HepG2 (cell line): ENCODE measurements around the gene ASGR1. TPM values are rescaled to one million over a fixed set of nuclear protein-coding genes. Genes with fewer than 3 reads are reported as not detected.

Experiments
- ATAC-seq: fragments of 200-7000 bp; cut with Tn5 transposase; 3 replicates; pipeline ENCODE4 v1.9.1; 2020; ENCODE audit warnings: mild to moderate bottlenecking, moderate library complexity
- BruUV-seq: library from RNA; stranded (reverse); fragments of 400-500 nt; replicated peaks from 2 replicates; lab custom pipeline; 2021; lab: Mats Ljungman, UMichigan
- CTCF ChIA-PET: fragments of 300-600 bp; formaldehyde crosslinking; extraction: SDS; loops from one replicate; lab custom pipeline; 2021; ENCODE audit warnings: low total read pairs, inconsistent platforms, low intra/inter-chr PET ratio; lab: Yijun Ruan, JAX
- POLR2A ChIA-PET: fragments of 350-600 bp; sonication (Branson Sonifier 250); formaldehyde crosslinking; loops from one replicate; lab custom pipeline; 2020; ENCODE audit warnings: antibody characterized with exemption, inconsistent platforms; lab: Yijun Ruan, JAX
- DNase-seq: peaks from one replicate; pipeline ENCODE4 v3.0.0-alpha.2; 2015; ENCODE audit warnings: low spot score
- FAIRE-seq: peaks from 3 replicates; lab custom pipeline; 2011; peaks lifted over from hg19 to GRCh38; lab: Jason Lieb, UNC
- H2AFZ ChIP-seq: one replicate; pipeline ENCODE4 v1.6.1; 2011; ENCODE audit warnings: low read length, inconsistent platforms
- H3K27ac ChIP-seq: fragments of 300-600 bp; 3 replicates; pipeline ENCODE4 v1.8.0; 2011; ENCODE audit warnings: mixed run types, mild to moderate bottlenecking, mixed read lengths, low read length, inconsistent platforms; ENCODE audit not compliant: insufficient read depth; ENCODE audit errors: extremely low read length
- H3K27me3 ChIP-seq, 2 experiments: fragments of 200-600 bp in 1 of 2; 2 replicates in 1 of 2; 3 replicates in 1 of 2; pipeline versions ENCODE4 v1.6.0 to v1.8.0; 2011; ENCODE audit warnings: low read length in 2 of 2, mild to moderate bottlenecking in 2 of 2, moderate library complexity in 2 of 2, inconsistent platforms in 1 of 2; ENCODE audit not compliant: insufficient read depth in 2 of 2, control insufficient read depth in 1 of 2
- H3K36me3 ChIP-seq, 2 experiments: fragments of 200-600 bp in 1 of 2; replicated peaks in 1 of 2; 2 replicates in 1 of 2; 3 replicates in 1 of 2; pipeline versions ENCODE4 v1.5.1 to v1.8.0; 2011; ENCODE audit warnings: low read length in 2 of 2, inconsistent platforms in 1 of 2; ENCODE audit not compliant: insufficient read depth in 2 of 2, control insufficient read depth in 1 of 2
- H3K4me1 ChIP-seq: 2 replicates; pipeline ENCODE4 v1.5.1; 2012; ENCODE audit warnings: low read length, inconsistent platforms; ENCODE audit not compliant: insufficient read depth
- H3K4me2 ChIP-seq: 2 replicates; pipeline ENCODE4 v1.6.0; 2011; ENCODE audit warnings: low read depth, low read length, inconsistent platforms
- H3K4me3 ChIP-seq, 3 experiments: fragments of 200-600 bp in 1 of 3; sonication (generic), shearing (Covaris generic) in 1 of 3; replicated peaks in 1 of 3; 2 replicates each; pipeline ENCODE4 v1.5.1; 2011 to 2016; ENCODE audit warnings: low read length in 3 of 3, inconsistent platforms in 2 of 3, low read depth in 2 of 3, mild to moderate bottlenecking in 2 of 3, control low read depth in 1 of 3, mixed read lengths in 1 of 3; ENCODE audit not compliant: insufficient read depth in 1 of 3
- H3K79me2 ChIP-seq: one replicate; pipeline ENCODE4 v1.6.1; 2011; ENCODE audit warnings: low read length, inconsistent platforms; ENCODE audit not compliant: insufficient read depth
- H3K9ac ChIP-seq: 2 replicates; pipeline ENCODE4 v1.6.0; 2011; ENCODE audit warnings: mild to moderate bottlenecking, low read depth, low read length, inconsistent platforms; ENCODE audit not compliant: insufficient read depth
- H3K9me3 ChIP-seq: 2 replicates; pipeline ENCODE4 v1.5.1; 2012; ENCODE audit warnings: mild to moderate bottlenecking, low read length
- H4K20me1 ChIP-seq: 2 replicates; pipeline ENCODE4 v1.6.0; 2011; ENCODE audit warnings: inconsistent platforms, mild to moderate bottlenecking, low read length, moderate library complexity; ENCODE audit not compliant: insufficient read depth
- ARHGAP35 ChIP-seq: sonication (generic); formaldehyde crosslinking; IDR thresholded peaks from 2 replicates; pipeline ENCODE4 v1.9.0; 2022; ENCODE audit warnings: mild to moderate bottlenecking, inconsistent platforms, moderate library complexity, missing genetic modification reagents, borderline replicate concordance
- ATF6 ChIP-seq: sonication (generic); formaldehyde crosslinking; conservative IDR thresholded peaks from 2 replicates; pipeline ENCODE4 v1.4.0; 2020; ENCODE audit warnings: missing genetic modification reagents
- BRF2 ChIP-seq: sonication (generic); formaldehyde crosslinking; IDR thresholded peaks from 2 replicates; pipeline ENCODE4 v1.8.1; 2022; ENCODE audit warnings: mild to moderate bottlenecking, missing genetic modification reagents
- RARG ChIP-seq: sonication (generic); formaldehyde crosslinking; IDR thresholded peaks from 2 replicates; pipeline ENCODE4 v1.4.0; 2020; ENCODE audit warnings: low read depth, mild to moderate bottlenecking, missing genetic modification reagents
- SKI ChIP-seq: fragments of 450-650 bp; IDR thresholded peaks from one replicate; pipeline ENCODE4 v1.6.1; 2018; ENCODE audit warnings: mild to moderate bottlenecking; ENCODE audit not compliant: partially characterized antibody
- SOX5 ChIP-seq: IDR thresholded peaks from 2 replicates; pipeline ENCODE4 v1.6.1; 2016; ENCODE audit warnings: borderline replicate concordance
- YEATS4 ChIP-seq: sonication (generic); formaldehyde crosslinking; IDR thresholded peaks from 2 replicates; pipeline ENCODE4 v1.4.0; 2020; ENCODE audit warnings: missing genetic modification reagents, borderline replicate concordance
- ZBTB37 ChIP-seq: sonication (generic); formaldehyde crosslinking; IDR thresholded peaks from 2 replicates; pipeline ENCODE4 v1.4.0; 2020; ENCODE audit warnings: mild to moderate bottlenecking, missing genetic modification reagents
- ZFP41 ChIP-seq: sonication (generic); formaldehyde crosslinking; IDR thresholded peaks from 2 replicates; pipeline ENCODE4 v1.4.0; 2020; ENCODE audit warnings: mild to moderate bottlenecking, missing genetic modification reagents, borderline replicate concordance
- ZNF274 ChIP-seq: sonication (generic); formaldehyde crosslinking; IDR thresholded peaks from 2 replicates; pipeline ENCODE4 v1.5.1; 2020; ENCODE audit warnings: mild to moderate bottlenecking, missing genetic modification reagents
- ZNF34 ChIP-seq: sonication (generic); formaldehyde crosslinking; IDR thresholded peaks from 2 replicates; pipeline ENCODE4 v1.4.0; 2020; ENCODE audit warnings: mild to moderate bottlenecking, missing genetic modification reagents, borderline replicate concordance
- ZSCAN12 ChIP-seq: sonication (generic); formaldehyde crosslinking; IDR thresholded peaks from 2 replicates; pipeline ENCODE4 v1.9.0; 2021; ENCODE audit warnings: mild to moderate bottlenecking, missing genetic modification reagents
- WGBS: methylation state at CpG from one replicate; pipeline ENCODE4 v1.1.6; 2017; ENCODE audit warnings: low lambda C conversion rate; 5-methylcytosine and 5-hydroxymethylcytosine counted together
- in situ Hi-C: cut with HindIII; loops from 2 replicates; pipeline ENCODE4 v1.10.0; 2017; ENCODE audit warnings: low pct_unique_long_range_greater_than_20kb; ENCODE audit not compliant: extremely low pct_ligation_motif_present
- intact Hi-C: fragments of 100-400 bp; cut with micrococcal nuclease; formaldehyde crosslinking; loops from one replicate; pipeline ENCODE4 v1.10.0; 2022; ENCODE audit not compliant: unreplicated experiment
- polyA plus RNA-seq, 8 experiments: library from polyadenylated mRNA; depleted of rRNA in 3 of 8; stranded (reverse) in 7 of 8; unstranded in 1 of 8; fragments of >200 nt; fragmentation: Illumina TruSeq in 4 of 8; extraction: Trizol in 4 of 8; gene quantifications; 2 replicates each; pipeline versions ENCODE4 v1.2.1 to v1.2.3, GENCODE V29; 2011 to 2016; ENCODE audit warnings: low read depth in 4 of 8, missing spikeins in 1 of 8, mixed read lengths in 1 of 8; ENCODE audit not compliant: insufficient read depth in 1 of 8
- total RNA-seq, 5 experiments: library from RNA; depleted of rRNA; stranded (reverse); fragments of >200 nt; fragmentation: Illumina TruSeq; extraction: Trizol; gene quantifications; 2 replicates each; pipeline ENCODE4 v1.2.3, GENCODE V29; 2016; ENCODE audit warnings: low read depth in 1 of 5

Gene ASGR1
- total and polyA plus RNA-seq, 2 of the 13 experiments (the other 11 are each of a cell fraction or from before 2014, with no cell fraction given) = 353 to 796 TPM

GRCh38 chr17:7195971-7196370 is 16.8 kb upstream of the ASGR1 start:
- CTCF ChIA-PET = no interaction called here

More at GRCh38 chr17:7195971-7196370, 16.8 kb upstream of the ASGR1 start:
- intact Hi-C loops (no loop called here), in situ Hi-C loops (no loop called here)
- 89% methylated on average over 5 of the region's 12 CpGs for WGBS
- Histone ChIP-seq H3K4me3 (no peak overlapping the region), H3K4me1 (peaks cover 12% of the 10 kb centered on the region), H3K27me3 (no peaks in the 10 kb centered on the region), H3K9me3 (no peaks in the 10 kb centered on the region), H4K20me1 (no peaks in the 10 kb centered on the region), H2AFZ (no peak overlapping the region), H3K79me2 (no peaks in the 10 kb centered on the region), H3K36me3 (no peaks in the 10 kb centered on the region), H3K9ac (no peak overlapping the region), H3K4me2 (no peak overlapping the region), H3K27ac (no peak overlapping the region)
- DNase-seq (no peak), ATAC-seq (no peak), FAIRE-seq (no peak)
- no peak for TF ChIP-seq ZNF34 (CRISPR knock-in tag)
- TF ChIP-seq ZNF274 (CRISPR knock-in tag) = no peak
- TF ChIP-seq SKI = no peak
- no peak for TF ChIP-seq ARHGAP35 (CRISPR knock-in tag)
- no peak for TF ChIP-seq ZSCAN12
- TF ChIP-seq ZBTB37 = no peak
- TF ChIP-seq BRF2 (CRISPR knock-in tag) = no peak
- no peak for TF ChIP-seq ZFP41 (CRISPR knock-in tag)
- no peak for TF ChIP-seq ATF6
- TF ChIP-seq SOX5 = no peak
- TF ChIP-seq YEATS4 (CRISPR knock-in tag) = no peak
- no peak for TF ChIP-seq RARG (CRISPR knock-in tag)
- BruUV-seq = no TSS peak
- POLR2A ChIA-PET = no interaction called here
